C1 segment of cervical spinal cord (tissue), 14 donors: ENCODE data around the gene PTGES2.
"Not testable (repeated sequence)": the region's sequence is repeated elsewhere in the genome, so short reads cannot be mapped to it uniquely, and the experiment has no call there.

Experiments used
- DNase-seq, 14 donors: peaks; one replicate each; lab custom pipeline; 2025; lab: John Stamatoyannopoulos, UW

The PTGES2 gene

DNA sequence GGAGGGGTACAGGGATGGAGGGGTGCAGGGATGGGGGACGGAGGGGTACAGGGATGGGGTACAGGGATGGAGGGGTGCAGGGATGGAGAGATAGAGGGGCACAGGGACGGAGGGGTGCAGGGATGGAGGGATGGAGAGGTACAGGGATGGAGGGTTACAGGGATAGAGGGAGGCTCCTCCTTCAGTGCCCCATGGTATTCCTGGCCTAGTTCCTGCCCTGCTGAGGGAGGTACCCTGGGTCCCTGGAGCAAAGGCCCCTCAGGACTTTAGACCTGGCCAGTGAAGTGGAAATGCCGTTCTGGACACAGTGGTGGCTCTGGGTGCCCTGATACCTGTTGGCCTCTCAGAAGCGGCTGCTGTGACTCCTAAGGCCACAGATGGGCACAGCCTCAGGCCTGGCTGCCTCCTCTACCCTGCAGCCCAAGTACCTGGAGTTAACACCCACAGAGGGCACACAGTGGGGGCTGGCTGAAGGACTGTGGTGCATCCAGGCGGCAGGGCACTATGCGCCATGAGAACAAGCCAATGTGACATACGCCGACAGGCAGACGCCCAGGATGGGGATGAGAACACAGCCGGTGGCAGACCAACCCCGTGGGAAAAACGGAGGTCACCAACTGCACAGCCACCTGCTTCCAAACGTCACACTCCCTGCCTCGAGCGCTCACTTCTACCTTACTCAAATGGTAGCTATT, 8.4 kb downstream of the PTGES2 start:
- peak in 1 of 14 donors; percentile 15 for DNase-seq

- DNase-seq = no peak
Measured at GRCh38 chr9:128118472-128118857, 9.1 kb downstream of the PTGES2 start.

- peak in 13 of 14 donors; percentile 26 to 93 (median 82) for DNase-seq
Measured at GRCh38 chr9:128117613-128118471, 9.7 kb downstream of the PTGES2 start.

GRCh38 chr9:128116104-128117083, 11.1 kb downstream of the PTGES2 start:
- no peak for DNase-seq

DNA sequence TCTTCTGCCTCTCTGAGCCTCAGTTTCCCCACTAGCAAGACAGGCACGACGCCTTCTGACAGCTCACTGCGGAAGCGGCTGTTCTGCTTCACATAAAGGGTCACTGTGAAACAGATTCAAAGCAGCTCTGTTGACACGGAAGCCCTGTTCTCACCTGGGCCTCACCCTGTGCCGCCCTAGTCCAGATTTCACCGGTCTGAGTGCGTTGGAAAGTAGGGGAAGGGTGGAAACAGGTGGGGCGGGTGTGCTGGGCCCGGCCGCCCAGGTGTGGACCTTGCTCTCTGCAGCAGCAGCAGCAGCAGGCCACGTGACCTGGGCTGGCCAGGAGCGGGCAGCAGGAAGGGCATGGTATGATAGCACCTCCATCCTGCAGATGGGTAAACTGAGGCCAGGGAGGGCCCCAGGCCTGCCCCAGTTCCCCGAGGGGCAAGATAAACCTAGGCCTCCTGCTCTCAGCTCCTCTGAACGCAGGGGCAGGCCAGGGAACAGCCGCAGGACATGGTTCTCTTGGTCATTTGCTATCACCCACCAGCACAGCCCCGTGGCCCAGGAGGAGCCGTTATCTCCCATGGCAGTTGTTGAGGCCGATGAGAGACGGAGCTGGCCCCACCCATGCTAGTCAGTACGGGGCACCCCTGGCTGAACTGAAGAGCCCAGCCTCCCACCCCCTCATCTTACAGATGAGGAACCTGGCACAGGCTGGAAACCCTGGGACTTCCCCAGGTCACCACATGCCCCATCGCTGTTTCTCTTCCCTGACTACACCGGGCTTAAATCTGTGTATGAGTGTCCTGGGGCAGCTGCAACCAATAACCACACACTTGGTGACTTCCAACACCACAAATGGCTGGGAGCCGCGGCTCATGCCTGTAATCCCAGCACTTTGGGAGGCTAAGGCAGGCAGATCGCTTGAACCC, 12.1 kb downstream of the PTGES2 start:
- no peak for DNase-seq

DNA sequence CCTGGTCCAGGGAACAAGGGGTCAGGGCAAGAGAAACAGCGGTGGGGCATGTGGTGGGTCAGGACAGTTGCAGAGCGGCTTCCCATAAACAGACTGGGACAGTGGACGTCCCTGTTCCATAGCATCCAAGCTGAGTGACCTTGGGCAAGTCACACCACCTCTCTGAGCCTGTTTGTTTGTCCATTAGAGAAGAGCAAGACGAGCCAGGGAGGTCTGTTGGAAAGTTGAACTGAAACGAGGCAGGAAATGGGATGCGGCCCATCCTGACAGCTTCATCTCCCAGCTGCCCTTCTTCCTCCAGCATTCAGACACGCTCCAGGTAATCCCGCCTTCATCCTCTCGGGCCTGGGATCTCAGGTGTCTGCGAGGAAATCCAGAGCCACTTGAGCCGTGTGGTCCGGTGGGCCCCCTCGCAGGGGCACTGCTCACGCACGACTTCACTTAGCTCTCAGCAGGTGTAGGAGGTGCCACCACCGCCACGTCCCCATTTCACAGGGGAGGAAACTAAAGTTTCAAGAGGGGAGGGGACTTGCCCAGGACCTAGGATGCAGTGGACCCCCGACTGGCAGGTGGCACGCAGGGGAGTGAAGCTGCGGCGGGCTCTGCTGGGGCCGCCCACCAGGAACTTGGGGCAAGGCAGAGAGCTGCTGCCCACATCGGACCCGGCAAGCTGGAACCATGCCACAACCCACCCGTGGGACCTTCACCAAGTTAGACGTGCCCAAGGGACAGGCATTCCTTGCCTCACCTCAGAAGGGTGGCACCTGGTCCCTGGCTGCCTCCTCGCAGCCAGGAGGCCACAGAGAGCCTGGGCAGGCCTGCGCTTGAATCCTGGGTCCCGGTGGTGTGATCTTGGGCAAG, 13.0 kb downstream of the PTGES2 start:
- DNase-seq = no peak

DNA sequence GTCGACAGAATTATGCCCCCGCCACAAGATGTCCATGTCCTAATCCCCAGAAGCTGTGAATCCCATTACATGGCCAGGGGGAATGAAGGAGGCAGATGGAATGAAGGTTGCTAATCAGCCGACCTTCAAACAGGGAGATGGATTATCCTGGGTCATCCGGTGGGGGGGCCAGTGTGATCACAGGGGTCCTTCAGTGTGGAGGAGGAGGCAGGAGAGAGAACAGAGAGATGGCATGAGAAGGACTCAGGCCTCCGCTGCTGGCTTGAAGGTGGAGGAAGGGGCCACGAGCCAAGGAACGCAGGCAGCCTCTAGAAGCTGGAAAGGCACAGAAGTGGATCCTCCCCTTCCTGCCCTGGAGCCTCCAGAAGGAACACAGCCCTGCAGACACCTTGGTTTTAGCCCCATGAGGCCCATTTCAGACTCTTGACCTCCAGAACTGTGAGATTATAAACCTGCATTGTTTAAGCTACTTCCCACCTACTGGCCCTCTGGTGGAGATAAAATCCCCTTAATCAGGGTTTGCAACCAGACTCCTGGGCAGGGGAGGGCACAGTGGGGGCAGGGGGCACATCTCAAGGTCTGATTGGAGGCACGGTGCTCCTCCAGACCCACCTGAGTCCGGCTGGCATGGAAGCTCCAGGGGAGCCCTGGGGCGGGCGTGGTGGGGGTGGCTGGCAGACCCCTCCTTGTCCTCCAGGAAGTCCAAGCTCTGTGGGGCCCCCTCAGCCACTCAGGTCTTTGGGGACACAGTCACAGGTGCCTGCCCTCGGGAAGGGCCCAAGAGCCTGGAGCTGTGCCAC, 13.8 kb downstream of the PTGES2 start:
- DNase-seq = no peak

- DNase-seq = not testable (repeated sequence)
Measured at GRCh38 chr9:128111726-128112125, 15.8 kb downstream of the PTGES2 start.

- no peak for DNase-seq
Measured at GRCh38 chr9:128109050-128109709, 18.3 kb downstream of the PTGES2 start.

DNA sequence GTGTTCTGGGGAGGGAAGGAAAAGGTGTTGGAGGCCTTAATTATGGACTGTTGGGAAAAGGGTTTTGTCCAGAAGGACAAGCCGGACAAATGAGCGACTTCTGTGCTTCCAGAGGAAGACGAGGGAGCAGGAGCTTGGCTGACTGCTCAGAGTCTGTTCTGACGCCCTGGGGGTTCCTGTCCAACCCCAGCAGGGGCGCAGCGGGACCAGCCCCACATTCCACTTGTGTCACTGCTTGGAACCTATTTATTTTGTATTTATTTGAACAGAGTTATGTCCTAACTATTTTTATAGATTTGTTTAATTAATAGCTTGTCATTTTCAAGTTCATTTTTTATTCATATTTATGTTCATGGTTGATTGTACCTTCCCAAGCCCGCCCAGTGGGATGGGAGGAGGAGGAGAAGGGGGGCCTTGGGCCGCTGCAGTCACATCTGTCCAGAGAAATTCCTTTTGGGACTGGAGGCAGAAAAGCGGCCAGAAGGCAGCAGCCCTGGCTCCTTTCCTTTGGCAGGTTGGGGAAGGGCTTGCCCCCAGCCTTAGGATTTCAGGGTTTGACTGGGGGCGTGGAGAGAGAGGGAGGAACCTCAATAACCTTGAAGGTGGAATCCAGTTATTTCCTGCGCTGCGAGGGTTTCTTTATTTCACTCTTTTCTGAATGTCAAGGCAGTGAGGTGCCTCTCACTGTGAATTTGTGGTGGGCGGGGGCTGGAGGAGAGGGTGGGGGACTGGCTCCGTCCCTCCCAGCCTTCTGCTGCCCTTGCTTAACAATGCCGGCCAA, 19.1 kb downstream of the PTGES2 start:
- DNase-seq = no peak

GRCh38 chr9:128107468-128108268, 19.9 kb downstream of the PTGES2 start:
- no peak for DNase-seq

GRCh38 chr9:128106940-128107467, 20.5 kb downstream of the PTGES2 start:
- no peak for DNase-seq

DNA sequence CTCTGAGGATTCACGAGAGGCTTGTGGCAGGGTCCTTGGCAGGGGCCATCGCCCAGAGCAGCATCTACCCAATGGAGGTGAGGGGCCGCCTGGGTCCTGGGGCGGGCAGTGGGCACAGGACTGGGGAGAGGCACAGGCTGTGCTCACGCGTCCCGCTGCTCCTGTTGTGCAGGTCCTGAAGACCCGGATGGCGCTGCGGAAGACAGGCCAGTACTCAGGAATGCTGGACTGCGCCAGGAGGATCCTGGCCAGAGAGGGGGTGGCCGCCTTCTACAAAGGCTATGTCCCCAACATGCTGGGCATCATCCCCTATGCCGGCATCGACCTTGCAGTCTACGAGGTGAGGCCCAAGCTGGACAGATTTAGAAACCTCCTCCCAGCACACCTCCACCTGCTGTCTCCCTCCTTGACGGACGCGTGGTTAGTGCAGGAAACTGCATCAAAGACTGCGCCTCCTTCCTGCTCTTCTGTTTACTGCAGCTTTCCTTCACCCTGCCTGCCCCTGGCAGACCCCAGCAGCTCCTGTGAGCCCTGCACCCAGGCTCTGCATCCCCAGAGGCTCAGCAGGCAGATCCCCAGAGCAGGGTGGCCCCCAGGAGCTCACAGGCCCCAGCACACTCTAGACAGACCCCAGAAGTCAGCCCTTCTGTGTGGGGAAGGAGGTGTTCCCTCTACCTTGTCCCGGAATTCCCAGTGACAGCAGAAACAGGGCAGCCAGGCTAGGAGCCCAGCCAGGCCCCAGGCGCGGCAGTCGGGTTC, 21.2 kb downstream of the PTGES2 start:
- no peak for DNase-seq

DNA sequence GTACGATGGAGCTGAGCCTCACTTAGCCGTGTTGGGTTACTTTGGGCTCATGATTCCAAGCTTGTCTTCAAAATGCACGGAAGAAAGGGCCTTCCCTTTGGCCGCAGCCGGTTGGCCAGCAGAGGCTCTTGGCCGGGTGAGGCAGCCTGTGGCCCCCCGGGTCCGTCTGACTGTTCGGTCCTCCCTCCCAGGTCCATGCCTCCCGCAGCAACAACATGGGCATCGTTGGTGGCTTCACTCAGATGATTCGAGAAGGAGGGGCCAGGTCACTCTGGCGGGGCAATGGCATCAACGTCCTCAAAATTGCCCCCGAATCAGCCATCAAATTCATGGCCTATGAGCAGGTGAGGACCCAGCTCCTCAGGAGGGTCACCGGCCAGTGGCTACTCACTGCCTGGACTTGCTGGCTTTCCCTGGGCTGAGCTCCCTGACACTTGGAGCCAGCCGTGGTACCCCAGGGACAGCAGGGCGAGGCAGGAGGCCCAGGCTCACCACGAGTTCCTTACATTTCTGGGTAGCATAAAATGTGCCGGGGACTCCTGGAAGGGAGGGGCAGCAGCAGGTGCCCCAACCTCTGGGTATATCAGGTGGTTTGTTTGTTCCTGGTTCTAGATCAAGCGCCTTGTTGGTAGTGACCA, 21.9 kb downstream of the PTGES2 start:
- DNase-seq = no peak

GRCh38 chr9:128104171-128104618, 23.3 kb downstream of the PTGES2 start:
- peak in 1 of 14 donors; percentile 54 for DNase-seq
